HG03460 (cell line): ENCODE results near the gene SLC35G1.

ENCODE experiments used
- ATAC-seq: cut with Tn5 transposase; IDR thresholded peaks from one replicate; pipeline ENCODE4 v1.9.1; 2021; ENCODE audit not compliant: unreplicated experiment

The SLC35G1 gene

DNA sequence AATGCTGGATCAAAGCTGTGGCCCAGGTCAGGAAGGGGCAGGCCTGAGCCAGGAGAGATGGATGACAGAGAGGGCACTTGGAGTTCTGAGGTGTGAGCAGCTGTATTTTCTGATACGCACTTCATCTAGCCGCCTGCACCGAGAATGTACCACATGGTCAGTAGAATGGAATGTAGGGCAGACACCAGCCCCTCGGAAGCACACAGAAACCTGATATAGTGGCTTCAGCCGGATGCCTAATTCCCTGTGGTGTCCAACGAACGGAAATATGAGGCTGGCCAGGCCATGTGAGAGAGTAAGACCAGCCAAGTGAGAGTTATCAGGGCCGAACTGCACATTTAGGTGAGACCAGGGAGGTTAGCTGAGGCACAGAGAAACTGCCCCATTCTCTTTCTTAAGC is 53.3 kb downstream of the SLC35G1 start:
- no peak for ATAC-seq

- ATAC-seq: no peak
Measured at GRCh38 chr10:93947524-93947923, 53.7 kb downstream of the SLC35G1 start.

GRCh38 chr10:93951905-93952304 is 58.1 kb downstream of the SLC35G1 start:
- ATAC-seq: no peak
